MM.1S (cell line): ENCODE results near the gene TARBP1.

ENCODE experiments used
- CTCF ChIP-seq: fragments of 300-600 bp; sonication (generic); IDR thresholded peaks from 2 replicates; pipeline ENCODE4 v1.5.1; 2016; ENCODE audit warnings: antibody characterized with exemption, low read length, mixed read lengths
- EZH2 ChIP-seq: fragments of 300-600 bp; sonication (generic); optimal IDR thresholded peaks from 2 replicates; pipeline ENCODE3; 2017; ENCODE audit warnings: low read depth, mild to moderate bottlenecking, antibody characterized with exemption, low read length, mixed read lengths

DNA sequence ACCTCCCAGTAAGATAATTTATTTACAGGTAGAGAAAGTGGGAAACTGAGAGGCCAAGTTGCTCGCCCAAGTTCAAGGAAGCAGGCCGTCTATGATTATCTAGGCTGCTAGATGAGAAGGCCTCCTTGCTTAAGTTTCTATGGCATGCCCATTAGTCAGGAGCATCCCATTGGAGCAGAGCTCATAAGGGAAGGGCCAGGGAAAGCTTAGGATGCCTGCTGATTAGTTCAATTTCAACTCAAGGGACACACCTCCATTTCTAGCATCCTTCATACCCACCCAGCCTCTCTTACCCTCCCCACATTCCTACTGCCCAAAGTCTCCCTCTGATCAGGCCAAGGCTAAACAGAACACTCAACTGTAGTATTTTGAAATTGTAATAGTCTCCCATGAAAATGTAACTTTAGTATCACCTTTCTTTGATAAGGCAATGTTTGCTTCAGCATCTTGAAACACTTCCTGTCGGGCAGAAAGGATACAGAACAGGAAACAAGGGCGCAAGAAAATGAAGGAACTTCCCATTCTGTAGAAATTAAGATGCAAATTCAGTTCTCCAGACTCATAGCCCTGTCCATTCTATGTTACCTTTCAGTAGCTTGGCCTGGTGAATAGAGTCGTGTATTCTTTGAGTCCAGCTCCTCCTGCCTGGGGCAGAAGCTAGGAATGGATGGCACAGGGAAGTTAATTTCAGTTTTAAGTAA is 46.3 kb upstream of the TARBP1 start:
- TF ChIP-seq CTCF (no peak), EZH2 (no peak)
